HCT116 (cell line): Measurements from ENCODE around the gene HNRNPA2B1. TPM values are rescaled to one million over a fixed set of nuclear protein-coding genes. Genes with fewer than 3 reads are reported as not detected.

Experiments used
- ATAC-seq: fragments of 200-7000 bp; cut with Tn5 transposase; 2 replicates; pipeline ENCODE4 v1.9.1; 2020; ENCODE audit warnings: mild to moderate bottlenecking, moderate library complexity
- BruUV-seq: library from RNA; stranded (reverse); fragments of 400-500 nt; replicated peaks from 2 replicates; lab custom pipeline; 2021; lab: Mats Ljungman, UMichigan
- CTCF ChIA-PET: fragments of 300-600 bp; sonication (Branson Sonifier 250); formaldehyde crosslinking; loops from one replicate; lab custom pipeline; 2021; ENCODE audit warnings: antibody characterized with exemption; lab: Charles Lee
- POLR2A ChIA-PET: fragments of 300-600, 350-600 bp; sonication (Branson Sonifier 250); formaldehyde crosslinking; loops from one replicate; lab custom pipeline; 2021; ENCODE audit warnings: antibody characterized with exemption; lab: Charles Lee
- RAD21 ChIA-PET, 2 experiments: fragments of 300-600 bp; sonication (Branson Sonifier 250); formaldehyde crosslinking; loops; one replicate each; lab custom pipeline; 2023; ENCODE audit warnings: low total read pairs in 2 of 2; ENCODE audit not compliant: uncharacterized antibody in 2 of 2, unreplicated experiment in 2 of 2, low non-redundant PET in 1 of 2; lab: Charles Lee
- DNase-seq: peaks from one replicate; pipeline ENCODE4 v3.0.0-alpha.2; 2010; ENCODE audit warnings: low read depth, low spot score
- H2AFZ ChIP-seq: fragments of 200-600 bp; shearing (Covaris generic), sonication (generic); 2 replicates; pipeline ENCODE4 v1.6.1; 2017; ENCODE audit warnings: low read depth, mixed run types, mixed read lengths, antibody characterized with exemption, low read length; ENCODE audit not compliant: poor library complexity, severe bottlenecking
- H3K27ac ChIP-seq: 2 replicates; pipeline ENCODE4 v1.5.1; 2012; ENCODE audit warnings: low read depth, low read length
- H3K27me3 ChIP-seq: fragments of 200-600 bp; sonication (generic); 2 replicates; pipeline ENCODE4 v1.6.1; 2016; ENCODE audit warnings: mixed run types, low read length, mixed read lengths; ENCODE audit not compliant: insufficient read depth
- H3K36me3 ChIP-seq, 2 experiments: fragments of 200-500 bp in 1 of 2; fragments of 200-600 bp in 1 of 2; sonication (Bioruptor generic) in 1 of 2; sonication (generic) in 1 of 2; 2 replicates each; pipeline versions ENCODE4 v1.5.1 to v1.6.1; 2014 to 2016; ENCODE audit warnings: low read length in 2 of 2, inconsistent platforms in 1 of 2, mixed read lengths in 1 of 2, mixed run types in 1 of 2; ENCODE audit not compliant: insufficient read depth in 2 of 2, control insufficient read depth in 1 of 2
- H3K4me1 ChIP-seq, 2 experiments: fragments of 200-600 bp in 1 of 2; sonication (generic) in 1 of 2; 2 replicates each; pipeline versions ENCODE4 v1.5.1 to v1.6.1; 2012 to 2017; ENCODE audit warnings: low read length in 2 of 2, inconsistent platforms in 1 of 2, mild to moderate bottlenecking in 1 of 2, mixed read lengths in 1 of 2, mixed run types in 1 of 2, moderate library complexity in 1 of 2; ENCODE audit not compliant: insufficient read depth in 2 of 2, control insufficient read depth in 1 of 2
- H3K4me2 ChIP-seq: fragments of 200-600 bp; sonication (generic); 2 replicates; pipeline ENCODE4 v1.6.1; 2017; ENCODE audit warnings: mixed run types, low read length, mixed read lengths
- H3K4me3 ChIP-seq, 2 experiments: fragments of 200-600 bp in 1 of 2; sonication (generic) in 1 of 2; replicated peaks in 1 of 2; 2 replicates each; pipeline ENCODE4 v1.5.1; 2011 to 2016; ENCODE audit warnings: low read length in 2 of 2, control low read depth in 1 of 2, low read depth in 1 of 2, mild to moderate bottlenecking in 1 of 2, mixed read lengths in 1 of 2, mixed run types in 1 of 2
- H3K79me2 ChIP-seq: fragments of 200-600 bp; sonication (generic); 2 replicates; pipeline ENCODE4 v1.6.1; 2017; ENCODE audit warnings: mild to moderate bottlenecking, mixed run types, low read length, moderate library complexity, mixed read lengths; ENCODE audit not compliant: insufficient read depth
- H3K9ac ChIP-seq: fragments of 200-600 bp; sonication (generic); 2 replicates; pipeline ENCODE4 v1.6.1; 2016; ENCODE audit warnings: low read length, mixed read lengths
- H3K9me2 ChIP-seq: fragments of 200-600 bp; sonication (generic), shearing (Covaris generic); 2 replicates; pipeline ENCODE4 v1.6.1; 2017; ENCODE audit warnings: mixed run types, mild to moderate bottlenecking, moderate library complexity; ENCODE audit not compliant: insufficient read depth
- H3K9me3 ChIP-seq, 2 experiments: fragments of 200-500 bp in 1 of 2; fragments of 200-600 bp in 1 of 2; sonication (Bioruptor generic) in 1 of 2; sonication (generic) in 1 of 2; 2 replicates each; pipeline ENCODE4 v1.6.1; 2014 to 2017; ENCODE audit warnings: low read length in 2 of 2, mixed read lengths in 2 of 2, inconsistent platforms in 1 of 2, low read depth in 1 of 2, mild to moderate bottlenecking in 1 of 2, mixed run types in 1 of 2, moderate library complexity in 1 of 2; ENCODE audit not compliant: control insufficient read depth in 1 of 2, insufficient read depth in 1 of 2
- H4K20me1 ChIP-seq: fragments of 200-600 bp; sonication (generic), shearing (Covaris generic); 2 replicates; pipeline ENCODE4 v1.6.1; 2017; ENCODE audit warnings: mixed run types, mild to moderate bottlenecking, moderate library complexity; ENCODE audit not compliant: insufficient read depth
- CBX3 ChIP-seq: IDR thresholded peaks from 2 replicates; pipeline ENCODE4 v1.6.1; 2012; ENCODE audit warnings: low read depth
- CEBPB ChIP-seq: IDR thresholded peaks from 2 replicates; pipeline ENCODE4 v1.6.1; 2012; ENCODE audit warnings: low read depth
- EZH2phosphoT487 ChIP-seq: fragments of 200-600 bp; IDR thresholded peaks from 2 replicates; pipeline ENCODE4 v1.6.1; 2018; ENCODE audit warnings: antibody characterized with exemption, borderline replicate concordance
- FOSL1 ChIP-seq: IDR thresholded peaks from 2 replicates; pipeline ENCODE4 v1.6.1; 2012; ENCODE audit warnings: low read depth
- JUND ChIP-seq: IDR thresholded peaks from 2 replicates; pipeline ENCODE4 v1.6.1; 2012
- MAX ChIP-seq: IDR thresholded peaks from 2 replicates; pipeline ENCODE4 v1.6.1; 2012
- RAD21 ChIP-seq: IDR thresholded peaks from 2 replicates; pipeline ENCODE4 v1.6.1; 2012; ENCODE audit warnings: low read depth, mild to moderate bottlenecking
- REST ChIP-seq: IDR thresholded peaks from 2 replicates; pipeline ENCODE4 v1.6.1; 2012; ENCODE audit warnings: low read depth
- SIN3A ChIP-seq: IDR thresholded peaks from 2 replicates; pipeline ENCODE4 v1.6.1; 2012; ENCODE audit warnings: low read depth
- SP1 ChIP-seq: IDR thresholded peaks from 2 replicates; pipeline ENCODE4 v1.6.1; 2012; ENCODE audit warnings: low read depth
- TCF7L2 ChIP-seq: IDR thresholded peaks from 2 replicates; pipeline ENCODE4 v1.7.0; 2011; ENCODE audit warnings: borderline replicate concordance, inconsistent platforms; ENCODE audit not compliant: insufficient read depth, insufficient read length; ENCODE audit errors: extremely low read depth
- ZBTB33 ChIP-seq: IDR thresholded peaks from 2 replicates; pipeline ENCODE4 v1.6.1; 2011; ENCODE audit warnings: mild to moderate bottlenecking, low read length, moderate library complexity; ENCODE audit not compliant: insufficient replicate concordance; ENCODE audit errors: extremely low read depth
- ZFX ChIP-seq: fragments of 450-650 bp; IDR thresholded peaks from 2 replicates; pipeline ENCODE4 v1.6.1; 2017
- intact Hi-C: fragments of 100-400 bp; cut with micrococcal nuclease; formaldehyde crosslinking; loops from 2 replicates; pipeline ENCODE4 v1.10.0; 2022
- total RNA-seq: library from RNA; stranded (reverse); gene quantifications from one replicate; pipeline ENCODE4 v1.2.1, GENCODE V29; 2021; ENCODE audit not compliant: unreplicated experiment

Gene HNRNPA2B1
- total RNA-seq, 1 experiment from 2014 or later = 870 TPM

- no peaks in the 10 kb centered on the region for H4K20me1 ChIP-seq
- ChIA-PET RAD21 (no interaction called here), POLR2A (no interaction called here), CTCF (no interaction called here)
- TF ChIP-seq SP1 (no peak), RAD21 (no peak), CEBPB (no peak), FOSL1 (no peak), CBX3 (no peak), ZFX (no peak)
- no peaks in the 10 kb centered on the region for H3K27me3 ChIP-seq
- ATAC-seq = no peak
- DNase-seq = no peak
- BruUV-seq = no TSS peak
- no peaks in the 10 kb centered on the region for H3K36me3 ChIP-seq
- H3K4me2 ChIP-seq = no peak overlapping the region
- H3K9ac ChIP-seq = no peak overlapping the region
- H3K79me2 ChIP-seq = peaks cover 44% of the 10 kb centered on the region
- no peaks in the 10 kb centered on the region for H3K9me3 ChIP-seq
- H3K27ac ChIP-seq = no peak overlapping the region
- intact Hi-C loops = no loop called here
- H3K4me3 ChIP-seq = no peak overlapping the region
- peaks cover 2 to 14% of the 10 kb centered on the region in 2 experiments; a peak in 2 of 4 replicates for H3K4me1 ChIP-seq
- H3K9me2 ChIP-seq = no peaks in the 10 kb centered on the region
- H2AFZ ChIP-seq = no peak overlapping the region
These were observed 38.1 kb downstream of the HNRNPA2B1 start for GRCh38 chr7:26162431-26162830.

DNA sequence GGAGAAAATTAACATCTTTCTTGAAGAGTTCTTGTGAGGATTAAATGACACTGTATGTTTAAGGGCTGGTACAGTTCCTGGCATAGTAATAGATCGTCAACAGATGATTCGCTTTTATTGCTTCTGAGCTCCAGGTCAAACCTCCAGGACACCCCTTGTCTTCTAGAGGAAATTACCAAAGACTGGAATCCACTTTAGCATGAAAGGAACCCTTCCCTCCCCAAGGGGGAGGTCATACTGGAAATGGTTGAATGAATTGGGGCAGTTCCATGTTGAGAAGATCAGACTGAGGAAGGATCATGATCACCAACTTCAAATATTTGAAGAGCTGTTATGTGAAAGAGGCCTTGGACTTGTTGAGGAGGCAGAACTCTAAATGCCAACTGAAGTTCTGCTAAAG, 39.6 kb downstream of the HNRNPA2B1 start:
- no peak overlapping the region for H3K27ac ChIP-seq
- peaks cover 10 to 26% of the 10 kb centered on the region in 2 experiments for H3K4me1 ChIP-seq
- CTCF ChIA-PET = interaction anchor here (1.5 kb wide), 1 partner anchor 13 kb away, joined by 3 read pairs; no protein-coding TSS in a partner anchor
- BruUV-seq = no TSS peak
- DNase-seq (no peak), ATAC-seq (no peak)
- POLR2A ChIA-PET = interaction anchor here (0.7 to 1.2 kb wide), 2 partner anchors 21 to 32 kb away, joined by 3 to 4 read pairs; no protein-coding TSS in a partner anchor
- peaks cover 52% of the 10 kb centered on the region for H3K79me2 ChIP-seq
- no peaks in the 10 kb centered on the region; the same call in 1 of the 2 replicates for H4K20me1 ChIP-seq
- no peaks in the 10 kb centered on the region for H3K27me3 ChIP-seq
- H3K4me3 ChIP-seq = no peak overlapping the region
- H3K36me3 ChIP-seq = no peaks in the 10 kb centered on the region
- no peaks in the 10 kb centered on the region for H3K9me3 ChIP-seq
- RAD21 ChIA-PET = no interaction called here
- no peak overlapping the region for H2AFZ ChIP-seq
- no peak overlapping the region for H3K4me2 ChIP-seq
- intact Hi-C loops = no loop called here
- H3K9ac ChIP-seq = no peak overlapping the region
- H3K9me2 ChIP-seq = no peaks in the 10 kb centered on the region
- TF ChIP-seq JUND (no peak), ZBTB33 (no peak), RAD21 (no peak), SIN3A (no peak), MAX (no peak), REST (no peak), CEBPB (no peak), SP1 (no peak), TCF7L2 (no peak), EZH2phosphoT487 (no peak)
